Panc1 (cell line): ENCODE results near the gene MPL.

ENCODE experiments used
- CTCF ChIP-seq: fragments of 450-650 bp; IDR thresholded peaks from 2 replicates; pipeline ENCODE4 v1.5.1; 2017; ENCODE audit warnings: mild to moderate bottlenecking
- TCF7L2 ChIP-seq: IDR thresholded peaks from 2 replicates; pipeline ENCODE4 v1.6.1; 2011; ENCODE audit warnings: mild to moderate bottlenecking, low read depth, low read length, inconsistent platforms

DNA sequence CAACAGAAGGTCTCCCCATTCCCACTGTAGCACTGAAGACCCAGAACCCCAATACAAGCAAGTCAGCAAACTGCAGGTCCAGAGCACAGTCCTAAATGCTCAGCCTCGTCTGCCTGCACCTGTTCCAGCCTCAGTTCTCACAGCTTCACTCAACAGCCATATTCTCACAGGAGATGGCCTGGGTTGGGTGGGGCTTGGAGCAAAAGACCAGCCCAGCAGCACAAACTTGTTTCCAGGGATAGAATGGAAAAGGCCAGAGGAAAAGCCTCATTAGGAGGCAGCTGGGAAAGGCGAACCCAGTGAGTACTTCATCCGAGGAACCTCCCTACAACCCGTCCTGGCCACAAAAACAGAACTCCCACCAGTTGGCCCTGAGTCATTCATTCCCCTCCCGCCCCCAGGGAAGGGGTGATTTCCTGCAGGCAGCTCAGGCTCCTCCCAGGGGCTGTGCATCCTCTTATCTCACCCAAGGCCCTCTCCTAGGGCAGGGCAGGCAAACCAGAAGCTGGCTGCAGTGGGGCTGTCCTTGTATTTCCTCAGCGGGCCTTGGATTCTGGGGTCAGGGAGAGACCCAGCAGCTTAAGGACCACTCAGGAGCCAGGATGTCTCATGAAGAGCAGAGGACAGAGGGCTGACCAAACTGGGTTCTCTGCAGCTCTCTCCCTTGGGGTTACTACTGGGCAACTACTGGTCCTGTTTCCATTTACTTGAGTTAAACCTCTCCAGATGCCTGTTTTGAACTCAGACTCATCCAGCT lies 7.4 kb upstream of the MPL start:
- no peak for TF ChIP-seq CTCF
- TF ChIP-seq TCF7L2: no peak
